ENCODE data around the gene MLPH.

The MLPH gene

GRCh38 chr2:237500681-237501424 is 13.8 kb downstream of the MLPH start:
- DNase-seq (ENCODE audit: low read depth in 2 of 2), result peak; percentile 92

DNA sequence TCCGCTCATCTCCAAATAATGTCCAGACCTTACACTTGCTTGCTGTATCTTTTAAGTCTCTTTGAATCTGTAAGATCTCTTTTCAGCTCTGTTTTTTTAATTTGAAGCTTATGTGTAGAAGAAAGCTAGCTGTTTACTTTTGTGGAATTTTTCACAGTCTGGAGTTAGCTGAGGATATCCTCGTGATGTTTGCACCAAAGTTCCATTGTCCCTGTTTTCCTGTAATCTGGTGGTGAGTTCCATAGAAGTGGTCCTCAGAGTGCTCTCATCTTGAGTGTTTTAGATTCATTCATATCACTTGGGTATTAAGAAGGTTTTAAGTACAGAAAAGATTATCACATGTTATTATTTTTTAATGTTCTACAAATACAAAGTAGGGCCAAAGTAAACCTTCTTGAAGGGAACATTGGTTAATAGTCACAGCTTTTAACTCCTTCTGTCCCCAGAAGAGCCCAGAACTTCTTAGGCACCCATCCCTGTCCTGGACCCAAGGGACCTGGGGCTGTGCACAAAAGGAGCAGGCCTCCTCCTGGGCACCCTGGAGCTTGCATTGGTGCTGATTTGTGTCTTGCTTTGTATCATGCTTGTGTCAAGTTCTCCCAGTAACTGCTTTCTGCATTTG is 15.0 kb downstream of the MLPH start:
- no peak for DNase-seq (ENCODE audit: low read depth in 2 of 2)

GRCh38 chr2:237503201-237503600 is 16.1 kb downstream of the MLPH start:
- DNase-seq (ENCODE audit: low read depth in 2 of 2), result no peak

DNA sequence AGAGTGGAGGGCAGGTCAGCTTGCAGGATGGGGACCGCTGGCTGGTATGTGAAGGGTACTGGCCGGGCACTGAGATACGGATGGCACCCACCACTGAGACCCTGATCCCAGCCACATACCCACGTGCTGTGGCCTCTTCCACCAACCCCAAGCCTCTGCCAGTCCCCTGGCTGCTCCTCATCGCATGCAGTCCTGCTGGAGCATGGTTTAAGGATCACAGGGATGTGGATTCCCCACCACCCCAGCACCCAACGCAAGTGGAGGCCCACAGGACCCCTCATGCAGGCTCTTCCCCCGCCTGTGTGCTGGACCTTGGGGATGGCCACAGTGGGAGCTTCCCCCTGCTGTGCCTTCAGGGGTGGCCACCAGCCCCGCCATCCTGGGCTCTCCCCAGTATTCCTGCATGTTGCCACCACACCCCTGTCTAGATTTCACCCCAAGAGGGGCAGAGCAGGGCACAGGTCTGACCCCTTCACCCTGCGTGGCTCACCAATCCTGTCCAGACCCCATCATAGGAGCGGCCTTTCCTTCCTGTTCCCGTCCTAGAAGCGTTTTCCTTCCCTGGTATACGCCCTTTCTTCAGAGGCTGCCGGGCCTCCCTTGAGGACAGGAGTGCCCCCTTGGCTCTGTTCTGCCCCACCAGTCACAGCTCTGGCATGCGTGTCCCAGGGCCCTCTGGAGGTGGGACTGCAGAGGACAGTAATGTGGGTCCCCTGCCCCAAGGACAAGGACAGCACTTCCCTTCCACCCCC is 18.3 kb downstream of the MLPH start:
- DNase-seq (ENCODE audit: low read depth in 2 of 2), result no peak

DNA sequence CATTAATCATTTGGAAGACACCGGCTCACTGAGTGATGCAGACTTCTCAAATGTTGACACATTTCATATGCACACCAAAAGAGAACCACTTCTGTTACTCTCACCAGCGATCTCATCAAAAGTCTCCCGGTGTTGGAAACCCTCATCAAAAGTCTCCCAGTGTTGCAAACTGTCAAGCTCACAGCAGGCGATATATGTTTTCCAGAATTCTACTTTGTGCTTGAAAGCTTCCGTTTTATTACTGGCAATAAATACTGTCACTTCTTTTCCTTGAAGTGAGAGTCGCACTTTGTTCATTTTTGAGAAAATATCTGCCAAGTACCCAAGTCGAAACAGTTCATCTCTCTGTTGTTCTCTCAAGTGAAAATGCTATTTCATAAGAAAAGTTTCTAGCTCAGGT is 20.5 kb downstream of the MLPH start:
- no peak for DNase-seq (ENCODE audit: low read depth in 2 of 2)

GRCh38 chr2:237508361-237508760 is 21.3 kb downstream of the MLPH start:
- DNase-seq (ENCODE audit: low read depth in 2 of 2), result no peak

GRCh38 chr2:237509151-237509550 is 22.1 kb downstream of the MLPH start:
- DNase-seq (ENCODE audit: low read depth in 2 of 2), result no peak

DNA sequence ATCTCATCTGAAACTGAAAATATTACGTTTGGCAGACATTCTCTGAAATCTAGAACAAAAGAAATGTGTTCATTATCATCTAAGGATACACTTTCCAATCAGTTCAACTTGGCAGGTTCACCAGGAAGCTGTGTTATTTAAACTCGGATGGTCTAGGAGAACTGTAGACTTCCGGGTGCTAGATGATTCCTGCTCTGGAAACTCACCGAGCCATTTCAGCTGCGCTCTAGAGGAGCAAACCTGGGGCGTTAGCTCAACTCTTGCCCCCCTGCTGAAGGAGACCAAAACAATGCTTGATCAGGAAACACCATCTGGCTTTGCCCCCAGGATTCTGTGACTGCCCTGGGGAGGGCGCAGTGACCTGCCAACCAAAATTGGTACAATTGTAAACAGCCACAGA is 22.9 kb downstream of the MLPH start:
- no peak for DNase-seq (ENCODE audit: low read depth in 2 of 2)

GRCh38 chr2:237510502-237511217 is 23.6 kb downstream of the MLPH start:
- DNase-seq (ENCODE audit: low read depth in 2 of 2), result no peak

GRCh38 chr2:237511433-237511832 is 24.4 kb downstream of the MLPH start:
- DNase-seq (ENCODE audit: low read depth in 2 of 2), result no peak

DNA sequence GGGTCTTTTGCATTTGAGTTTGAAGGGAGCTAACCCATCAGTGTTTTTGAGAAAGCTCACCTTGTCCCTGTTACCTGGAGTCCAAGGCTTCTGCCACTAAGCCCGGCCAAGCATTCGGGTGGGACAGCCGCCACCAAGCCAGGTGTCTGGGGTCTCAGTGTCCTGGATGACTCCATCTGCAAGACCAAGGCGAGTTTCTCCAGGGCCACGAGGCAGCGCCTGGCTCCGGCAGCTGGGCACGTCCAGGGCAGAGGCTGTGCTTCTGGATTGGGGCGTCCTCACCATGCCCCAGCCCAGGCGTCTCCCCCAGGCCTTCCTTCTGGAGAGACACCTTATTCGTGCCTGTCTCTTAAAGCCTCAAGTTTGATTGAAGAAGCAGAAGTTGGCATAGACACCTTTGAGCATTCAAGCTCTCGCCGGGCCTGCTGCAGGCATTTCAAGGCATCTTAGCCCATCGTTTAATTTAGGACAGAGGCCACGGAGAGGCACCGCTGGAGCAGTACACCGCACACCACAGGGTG is 24.9 kb downstream of the MLPH start:
- DNase-seq (ENCODE audit: low read depth in 2 of 2), result no peak

DNA sequence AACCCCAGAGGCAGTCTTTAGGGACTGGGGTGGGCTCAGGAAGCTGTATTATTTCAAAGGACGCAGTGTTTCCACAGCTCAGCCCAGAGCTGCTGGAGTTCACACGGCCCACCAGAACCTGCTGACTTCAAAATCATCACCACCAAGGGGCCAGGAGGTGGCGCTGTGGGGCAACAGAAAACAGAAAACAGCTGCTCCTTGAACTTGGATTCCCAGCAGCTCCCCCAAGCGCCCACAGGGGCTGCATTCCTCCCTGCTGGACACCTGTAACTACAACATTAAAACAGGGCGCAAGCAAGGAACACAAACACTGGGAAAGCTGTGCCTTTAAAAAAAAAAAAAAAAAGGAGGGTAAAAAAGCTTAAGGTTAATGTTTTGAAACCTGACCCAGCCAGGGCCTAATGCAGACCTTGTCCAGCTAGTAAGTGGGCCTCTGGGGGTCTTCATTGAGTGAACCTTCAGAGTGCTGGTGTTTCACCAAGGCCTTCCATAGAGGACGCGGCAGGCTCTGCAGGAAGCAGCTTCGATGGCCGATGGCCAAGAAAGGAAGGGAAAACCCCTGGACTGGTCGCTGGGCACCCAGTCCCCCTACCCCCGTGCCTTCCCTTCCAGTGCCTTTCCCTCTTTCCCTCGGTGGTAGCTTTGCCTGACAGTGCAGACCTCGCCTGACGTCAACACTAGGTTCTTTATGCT is 25.9 kb downstream of the MLPH start:
- DNase-seq (ENCODE audit: low read depth in 2 of 2), result peak; percentile 57 to 58

DNA sequence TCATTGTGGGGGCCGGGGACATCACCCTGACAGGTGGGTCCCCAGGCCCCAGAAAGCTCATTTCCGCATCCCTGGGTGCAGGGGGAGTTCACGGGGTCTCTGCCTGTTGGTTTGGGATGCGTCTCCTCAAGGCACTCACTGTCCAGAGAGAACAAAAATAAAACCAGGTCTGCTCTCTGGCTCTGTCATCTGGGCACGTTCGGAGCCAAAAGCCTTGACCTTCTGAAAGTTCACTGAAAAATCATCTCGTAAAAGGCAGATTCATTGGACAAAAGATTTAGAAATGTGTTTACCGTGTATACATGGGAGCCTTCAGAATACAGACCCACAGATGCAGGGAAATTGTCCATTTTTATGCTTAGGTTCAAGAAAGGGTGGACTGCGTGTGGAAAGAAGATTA is 26.6 kb downstream of the MLPH start:
- no peak for DNase-seq (ENCODE audit: low read depth in 2 of 2)

DNA sequence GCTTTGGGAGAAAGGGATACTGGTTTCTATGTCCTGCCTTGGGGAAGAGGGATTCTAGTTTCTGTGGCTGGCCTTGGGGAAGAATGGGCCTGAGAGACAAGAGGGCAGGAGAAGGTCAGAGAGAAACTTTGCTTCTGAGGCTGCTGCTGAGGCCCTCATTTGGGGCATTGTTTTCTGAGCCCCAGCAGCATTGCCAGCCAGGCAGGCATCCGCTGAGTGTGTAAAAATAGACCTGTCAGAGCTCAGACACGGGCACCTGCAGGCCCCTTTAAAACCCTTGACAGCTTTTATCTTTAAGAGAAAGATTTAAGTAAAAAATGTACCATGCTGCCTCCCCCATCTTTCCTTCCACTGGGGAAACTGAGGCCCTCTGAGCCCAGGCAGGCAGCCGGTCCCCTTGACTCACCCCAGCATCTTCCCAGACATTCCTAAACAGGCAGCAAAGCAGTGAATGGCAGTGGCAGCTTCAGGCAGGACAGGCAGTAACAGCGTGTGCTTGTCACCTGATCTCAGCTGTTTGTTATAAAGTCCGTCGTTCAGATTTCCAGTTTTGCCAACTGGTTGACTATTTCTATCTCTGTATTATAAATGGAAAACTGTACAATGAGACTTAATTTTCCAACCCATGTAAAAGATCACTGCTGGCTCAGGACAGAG is 27.6 kb downstream of the MLPH start:
- DNase-seq (ENCODE audit: low read depth in 2 of 2), result no peak

GRCh38 chr2:237515166-237515565 is 28.1 kb downstream of the MLPH start:
- no peak for DNase-seq (ENCODE audit: low read depth in 2 of 2)

DNA sequence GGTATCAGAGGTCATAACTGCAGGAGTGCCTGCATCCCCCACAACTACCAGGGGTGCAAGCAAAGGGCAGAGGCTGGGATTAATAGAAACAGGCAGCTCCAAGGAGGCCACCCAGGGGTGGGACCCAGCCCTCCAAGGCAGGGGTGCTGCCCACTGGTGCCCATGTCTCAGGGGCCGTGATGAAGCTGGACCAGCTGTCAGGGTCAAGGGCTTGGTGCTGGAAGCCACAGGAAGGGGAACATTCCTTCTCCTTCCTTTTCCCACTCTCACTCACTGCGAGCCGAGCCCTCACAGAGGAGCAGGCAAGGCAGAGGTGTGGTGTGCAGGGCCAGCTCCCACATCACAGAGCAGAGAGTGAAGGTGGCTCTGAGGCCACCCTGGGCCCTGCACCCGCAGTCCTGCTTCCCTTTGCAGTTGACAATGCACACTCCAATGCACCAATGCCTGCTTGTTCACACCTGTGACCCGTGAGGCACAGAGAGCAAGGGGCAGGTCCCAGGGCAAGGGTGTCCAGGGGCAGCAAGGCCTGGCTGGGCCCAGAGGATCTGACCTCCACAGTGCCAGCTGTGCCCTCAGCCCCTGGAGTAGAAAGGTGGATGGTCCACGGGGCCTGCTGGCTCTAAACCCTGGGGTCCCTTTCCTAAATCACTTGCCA is 28.7 kb downstream of the MLPH start:
- DNase-seq (ENCODE audit: low read depth in 2 of 2), result no peak

DNA sequence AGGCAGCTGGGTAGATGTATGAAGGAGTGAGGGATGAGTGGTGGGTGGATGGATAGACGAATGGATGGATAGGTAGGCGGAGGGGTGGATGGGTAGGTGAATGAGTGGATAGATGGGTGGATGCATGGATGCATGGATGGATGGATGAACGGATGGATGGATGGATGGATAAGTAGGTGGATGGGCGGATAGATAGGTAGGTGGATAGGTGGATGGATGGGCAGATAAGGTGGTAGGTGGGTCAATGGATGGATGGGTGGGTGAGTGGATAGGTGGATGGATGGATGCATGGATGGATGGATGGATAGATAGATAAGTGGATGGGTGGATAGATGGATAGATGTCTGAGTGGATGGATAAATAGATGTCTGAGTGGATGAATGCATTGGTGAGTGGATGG is 30.1 kb downstream of the MLPH start:
- DNase-seq (ENCODE audit: low read depth in 2 of 2), result no peak

- no peak for DNase-seq (ENCODE audit: low read depth in 2 of 2)
Observed at GRCh38 chr2:237517990-237518389, 30.9 kb downstream of the MLPH start.

GRCh38 chr2:237519506-237520245 is 32.6 kb downstream of the MLPH start:
- DNase-seq (ENCODE audit: low read depth in 2 of 2), result no peak

- DNase-seq (ENCODE audit: low read depth in 2 of 2), result no peak
Observed at GRCh38 chr2:237520290-237520689, 33.2 kb downstream of the MLPH start.
